ENCODE results near the gene MYOCOS. TPM values are rescaled to one million over a fixed set of nuclear protein-coding genes. Genes with fewer than 3 reads are reported as not detected.

MYOCOS gene
- total RNA-seq, 2 donors from 2014 or later = not detected

GRCh38 chr1:171642197-171642596 is 20.2 kb downstream of the MYOCOS start:
- H3K9me3 Mint-ChIP-seq = no peaks in the 10 kb centered on the region
- no peaks in the 10 kb centered on the region for H3K27me3 Mint-ChIP-seq (ENCODE audit: insufficient read depth)
- no peaks in the 10 kb centered on the region for H3K27me3 ChIP-seq (ENCODE audit: control insufficient read depth, insufficient read depth, low read length, poor library complexity, severe bottlenecking)
- no peak overlapping the region for H3K9ac ChIP-seq (ENCODE audit: extremely low read depth, low read length, poor library complexity, severe bottlenecking)
- no peak overlapping the region for H3K4me3 Mint-ChIP-seq
- peak overlapping the region; percentile 42 for H3K27ac Mint-ChIP-seq
- H3K9me3 ChIP-seq (ENCODE audit: control insufficient read depth, low read length) = no peaks in the 10 kb centered on the region
- no peaks in the 10 kb centered on the region for H3K36me3 ChIP-seq (ENCODE audit: control insufficient read depth, insufficient read depth, low read length)
- H3K4me1 ChIP-seq (ENCODE audit: control insufficient read depth, insufficient read depth, low read length) = no peaks in the 10 kb centered on the region
- peaks cover 13% of the 10 kb centered on the region for H3K4me1 Mint-ChIP-seq
- no peak overlapping the region for H3K4me3 ChIP-seq (ENCODE audit: low read length)
- no peak overlapping the region for H3K27ac ChIP-seq (ENCODE audit: low read depth, low read length)
- DNase-seq = peak; percentile 58
- no peaks in the 10 kb centered on the region for H3K36me3 Mint-ChIP-seq (ENCODE audit: low read depth)
- TF ChIP-seq CTCF (conservative IDR thresholded peaks at IDR 0.05) = no peak
- 84 to 89% methylated on average over 2 to 4 of the region's 4 CpGs for WGBS, 2 experiments (ENCODE audit: insufficient coverage in 1 of 2, insufficient read length in 1 of 2)

- Mint-ChIP-seq H3K4me1 (peaks cover 13% of the 10 kb centered on the region), H3K4me3 (no peak overlapping the region), H3K36me3 (ENCODE audit: low read depth) (no peaks in the 10 kb centered on the region), H3K27ac (no peak overlapping the region), H3K27me3 (ENCODE audit: insufficient read depth) (no peaks in the 10 kb centered on the region), H3K9me3 (no peaks in the 10 kb centered on the region)
- 67 to 90% methylated on average over 3 to 8 of the region's 8 CpGs for WGBS, 2 experiments (ENCODE audit: insufficient coverage in 1 of 2, insufficient read length in 1 of 2)
- Histone ChIP-seq H3K4me3 (ENCODE audit: low read length) (no peak overlapping the region), H3K4me1 (ENCODE audit: control insufficient read depth, insufficient read depth, low read length) (no peaks in the 10 kb centered on the region), H3K9ac (ENCODE audit: extremely low read depth, low read length, poor library complexity, severe bottlenecking) (no peak overlapping the region), H3K27ac (ENCODE audit: low read depth, low read length) (no peak overlapping the region), H3K9me3 (ENCODE audit: control insufficient read depth, low read length) (no peaks in the 10 kb centered on the region), H3K36me3 (ENCODE audit: control insufficient read depth, insufficient read depth, low read length) (no peaks in the 10 kb centered on the region), H3K27me3 (ENCODE audit: control insufficient read depth, insufficient read depth, low read length, poor library complexity, severe bottlenecking) (no peaks in the 10 kb centered on the region)
- DNase-seq = no peak
- TF ChIP-seq CTCF (conservative IDR thresholded peaks at IDR 0.05) = no peak
Measured at GRCh38 chr1:171643156-171643555, 21.1 kb downstream of the MYOCOS start.

GRCh38 chr1:171644805-171645483 is 22.9 kb downstream of the MYOCOS start:
- WGBS, 2 experiments (ENCODE audit: insufficient coverage in 1 of 2, insufficient read length in 1 of 2) = 13 to 24% methylated on average over 11 to 15 of the region's 15 CpGs
- Mint-ChIP-seq H3K36me3 (ENCODE audit: low read depth) (no peaks in the 10 kb centered on the region), H3K4me1 (peaks cover 13% of the 10 kb centered on the region), H3K9me3 (no peaks in the 10 kb centered on the region), H3K27me3 (ENCODE audit: insufficient read depth) (no peaks in the 10 kb centered on the region), H3K4me3 (no peak overlapping the region), H3K27ac (peak overlapping the region; percentile 77)
- Histone ChIP-seq H3K36me3 (ENCODE audit: control insufficient read depth, insufficient read depth, low read length) (no peaks in the 10 kb centered on the region), H3K4me3 (ENCODE audit: low read length) (no peak overlapping the region), H3K27ac (ENCODE audit: low read depth, low read length) (no peak overlapping the region), H3K4me1 (ENCODE audit: control insufficient read depth, insufficient read depth, low read length) (no peaks in the 10 kb centered on the region), H3K9me3 (ENCODE audit: control insufficient read depth, low read length) (no peaks in the 10 kb centered on the region), H3K27me3 (ENCODE audit: control insufficient read depth, insufficient read depth, low read length, poor library complexity, severe bottlenecking) (no peaks in the 10 kb centered on the region), H3K9ac (ENCODE audit: extremely low read depth, low read length, poor library complexity, severe bottlenecking) (no peak overlapping the region)
- DNase-seq = peak; percentile 96
- TF ChIP-seq CTCF (conservative IDR thresholded peaks at IDR 0.05) = peak; percentile 88
